ENCODE measurements around the gene NRG2.

NRG2 gene

GRCh38 chr5:139900546-139901250 lies 142.4 kb downstream of the NRG2 start:
- DNase-seq = no peak

- no peak for DNase-seq
Measured at GRCh38 chr5:139898981-139899380, 144.1 kb downstream of the NRG2 start.

GRCh38 chr5:139897982-139898381 lies 145.1 kb downstream of the NRG2 start:
- DNase-seq = no peak

- no peak for DNase-seq
Measured at GRCh38 chr5:139897342-139897741, 145.8 kb downstream of the NRG2 start.

GRCh38 chr5:139896718-139897117 lies 146.4 kb downstream of the NRG2 start:
- no peak for DNase-seq

- no peak for DNase-seq
Measured at GRCh38 chr5:139895647-139896046, 147.5 kb downstream of the NRG2 start.

GRCh38 chr5:139895046-139895445 lies 148.1 kb downstream of the NRG2 start:
- no peak for DNase-seq

GRCh38 chr5:139893873-139894272 lies 149.2 kb downstream of the NRG2 start:
- no peak for DNase-seq

- DNase-seq = no peak
Measured at GRCh38 chr5:139889410-139889809, 153.7 kb downstream of the NRG2 start.

GRCh38 chr5:139888370-139888769 lies 154.7 kb downstream of the NRG2 start:
- DNase-seq = no peak

GRCh38 chr5:139886213-139886612 lies 156.9 kb downstream of the NRG2 start:
- no peak for DNase-seq

- DNase-seq = no peak
Measured at GRCh38 chr5:139885857-139886208, 157.3 kb downstream of the NRG2 start.

GRCh38 chr5:139885172-139885856 lies 157.8 kb downstream of the NRG2 start:
- DNase-seq = no peak

GRCh38 chr5:139884734-139885133 lies 158.4 kb downstream of the NRG2 start:
- no peak for DNase-seq

GRCh38 chr5:139884144-139884543 lies 159.0 kb downstream of the NRG2 start:
- DNase-seq = no peak

- DNase-seq = no peak
Measured at GRCh38 chr5:139882961-139883539, 160.0 kb downstream of the NRG2 start.

GRCh38 chr5:139882316-139882715 lies 160.8 kb downstream of the NRG2 start:
- DNase-seq = no peak

GRCh38 chr5:139881143-139881733 lies 161.9 kb downstream of the NRG2 start:
- no peak for DNase-seq

- DNase-seq = no peak
Measured at GRCh38 chr5:139880416-139881142, 162.5 kb downstream of the NRG2 start.

GRCh38 chr5:139878093-139878492 lies 165.0 kb downstream of the NRG2 start:
- DNase-seq = no peak

GRCh38 chr5:139877129-139877597 lies 165.9 kb downstream of the NRG2 start:
- DNase-seq = no peak

GRCh38 chr5:139875957-139876356 lies 167.1 kb downstream of the NRG2 start:
- no peak for DNase-seq
